GM18868 (cell line): Measurements from ENCODE around the gene NAV2.
A peak's percentile ranks its signal among the peaks of the same experiment; 100 is the strongest.

Experiments
- ATAC-seq: cut with Tn5 transposase; IDR thresholded peaks from one replicate; pipeline ENCODE4 v1.9.1; 2021; ENCODE audit warnings: mild to moderate bottlenecking, moderate library complexity; ENCODE audit not compliant: unreplicated experiment

Gene NAV2

GRCh38 chr11:19774817-19775580, 62.4 kb downstream of the NAV2 start:
- ATAC-seq: no peak

- no peak for ATAC-seq
Observed at GRCh38 chr11:19775622-19776021, 63.0 kb downstream of the NAV2 start.

- peak; percentile 17 for ATAC-seq
Observed at GRCh38 chr11:19777039-19777376, 64.4 kb downstream of the NAV2 start.

GRCh38 chr11:19777377-19778102, 64.9 kb downstream of the NAV2 start:
- ATAC-seq: peak; percentile 88

GRCh38 chr11:19779740-19780139, 67.1 kb downstream of the NAV2 start:
- ATAC-seq: no peak

GRCh38 chr11:19781351-19781750, 68.7 kb downstream of the NAV2 start:
- ATAC-seq: no peak

- no peak for ATAC-seq
Observed at GRCh38 chr11:19785265-19785664, 72.6 kb downstream of the NAV2 start.

GRCh38 chr11:19786644-19787043, 74.0 kb downstream of the NAV2 start:
- ATAC-seq: no peak

- ATAC-seq: no peak
Observed at GRCh38 chr11:19788435-19788834, 75.8 kb downstream of the NAV2 start.

GRCh38 chr11:19789245-19789644, 76.6 kb downstream of the NAV2 start:
- ATAC-seq: no peak

GRCh38 chr11:19789835-19790710, 77.4 kb downstream of the NAV2 start:
- ATAC-seq: no peak

- ATAC-seq: peak; percentile 64
Observed at GRCh38 chr11:19790831-19791552, 78.4 kb downstream of the NAV2 start.

GRCh38 chr11:19792510-19792909, 79.9 kb downstream of the NAV2 start:
- ATAC-seq: no peak

GRCh38 chr11:19793326-19793725, 80.7 kb downstream of the NAV2 start:
- ATAC-seq: no peak

- ATAC-seq: no peak
Observed at GRCh38 chr11:19794161-19794560, 81.5 kb downstream of the NAV2 start.

- no peak for ATAC-seq
Observed at GRCh38 chr11:19795082-19795481, 82.4 kb downstream of the NAV2 start.

- ATAC-seq: no peak
Observed at GRCh38 chr11:19800162-19800561, 87.5 kb downstream of the NAV2 start.

- no peak for ATAC-seq
Observed at GRCh38 chr11:19800714-19801519, 88.3 kb downstream of the NAV2 start.

GRCh38 chr11:19802773-19803293, 90.2 kb downstream of the NAV2 start:
- no peak for ATAC-seq

- ATAC-seq: no peak
Observed at GRCh38 chr11:19803506-19803998, 90.9 kb downstream of the NAV2 start.
